ENCODE data around the gene CACNA1I.

The CACNA1I gene

GRCh38 chr22:39594411-39594810 lies 23.9 kb downstream of the CACNA1I start:
- POLR2A ChIA-PET = no interaction called here
- H3K36me3 ChIP-seq (ENCODE audit: control insufficient read depth in 2 of 2, insufficient read depth in 1 of 2, low read length in 2 of 2) = no peaks in the 10 kb centered on the region
- H3K27ac ChIP-seq (ENCODE audit: extremely low read depth, low read depth, low read length) = no peak overlapping the region
- H3K9me3 ChIP-seq (ENCODE audit: control insufficient read depth, insufficient read depth, low read depth, low read length) = no peaks in the 10 kb centered on the region
- CTCF ChIA-PET = no interaction called here
- no peak for TF ChIP-seq ZNF624 (tag by site-specific recombination; IDR thresholded peaks at IDR 0.05)
- TF ChIP-seq, protein P1, sequence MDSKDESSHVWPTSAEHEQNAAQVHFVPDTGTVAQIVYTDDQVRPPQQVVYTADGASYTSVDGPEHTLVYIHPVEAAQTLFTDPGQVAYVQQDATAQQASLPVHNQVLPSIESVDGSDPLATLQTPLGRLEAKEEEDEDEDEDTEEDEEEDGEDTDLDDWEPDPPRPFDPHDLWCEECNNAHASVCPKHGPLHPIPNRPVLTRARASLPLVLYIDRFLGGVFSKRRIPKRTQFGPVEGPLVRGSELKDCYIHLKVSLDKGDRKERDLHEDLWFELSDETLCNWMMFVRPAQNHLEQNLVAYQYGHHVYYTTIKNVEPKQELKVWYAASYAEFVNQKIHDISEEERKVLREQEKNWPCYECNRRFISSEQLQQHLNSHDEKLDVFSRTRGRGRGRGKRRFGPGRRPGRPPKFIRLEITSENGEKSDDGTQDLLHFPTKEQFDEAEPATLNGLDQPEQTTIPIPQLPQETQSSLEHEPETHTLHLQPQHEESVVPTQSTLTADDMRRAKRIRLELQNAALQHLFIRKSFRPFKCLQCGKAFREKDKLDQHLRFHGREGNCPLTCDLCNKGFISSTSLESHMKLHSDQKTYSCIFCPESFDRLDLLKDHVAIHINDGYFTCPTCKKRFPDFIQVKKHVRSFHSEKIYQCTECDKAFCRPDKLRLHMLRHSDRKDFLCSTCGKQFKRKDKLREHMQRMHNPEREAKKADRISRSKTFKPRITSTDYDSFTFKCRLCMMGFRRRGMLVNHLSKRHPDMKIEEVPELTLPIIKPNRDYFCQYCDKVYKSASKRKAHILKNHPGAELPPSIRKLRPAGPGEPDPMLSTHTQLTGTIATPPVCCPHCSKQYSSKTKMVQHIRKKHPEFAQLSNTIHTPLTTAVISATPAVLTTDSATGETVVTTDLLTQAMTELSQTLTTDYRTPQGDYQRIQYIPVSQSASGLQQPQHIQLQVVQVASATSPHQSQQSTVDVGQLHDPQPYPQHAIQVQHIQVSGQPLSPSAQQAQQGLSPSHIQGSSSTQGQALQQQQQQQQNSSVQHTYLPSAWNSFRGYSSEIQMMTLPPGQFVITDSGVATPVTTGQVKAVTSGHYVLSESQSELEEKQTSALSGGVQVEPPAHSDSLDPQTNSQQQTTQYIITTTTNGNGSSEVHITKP (tag by site-specific recombination; IDR thresholded peaks at IDR 0.05) = no peak
- TF ChIP-seq ZXDB (tag by site-specific recombination; IDR thresholded peaks at IDR 0.05) = no peak
- no peak for TF ChIP-seq ZNF121 (tag by site-specific recombination; IDR thresholded peaks at IDR 0.05)
- no peak for TF ChIP-seq ZNF292 (tag by site-specific recombination; IDR thresholded peaks at IDR 0.05; ENCODE audit: borderline replicate concordance, low read depth)
- TF ChIP-seq YY1 (tag by site-specific recombination; IDR thresholded peaks at IDR 0.05) = no peak
- TF ChIP-seq, protein P2, sequence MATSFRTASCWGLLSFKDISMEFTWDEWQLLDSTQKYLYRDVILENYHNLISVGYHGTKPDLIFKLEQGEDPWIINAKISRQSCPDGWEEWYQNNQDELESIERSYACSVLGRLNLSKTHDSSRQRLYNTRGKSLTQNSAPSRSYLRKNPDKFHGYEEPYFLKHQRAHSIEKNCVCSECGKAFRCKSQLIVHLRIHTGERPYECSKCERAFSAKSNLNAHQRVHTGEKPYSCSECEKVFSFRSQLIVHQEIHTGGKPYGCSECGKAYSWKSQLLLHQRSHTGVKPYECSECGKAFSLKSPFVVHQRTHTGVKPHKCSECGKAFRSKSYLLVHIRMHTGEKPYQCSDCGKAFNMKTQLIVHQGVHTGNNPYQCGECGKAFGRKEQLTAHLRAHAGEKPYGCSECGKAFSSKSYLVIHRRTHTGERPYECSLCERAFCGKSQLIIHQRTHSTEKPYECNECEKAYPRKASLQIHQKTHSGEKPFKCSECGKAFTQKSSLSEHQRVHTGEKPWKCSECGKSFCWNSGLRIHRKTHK (tag by site-specific recombination; IDR thresholded peaks at IDR 0.05) = no peak
- no peak for TF ChIP-seq SCRT1 (tag by site-specific recombination; IDR thresholded peaks at IDR 0.05; ENCODE audit: borderline replicate concordance)
- TF ChIP-seq, protein P3, sequence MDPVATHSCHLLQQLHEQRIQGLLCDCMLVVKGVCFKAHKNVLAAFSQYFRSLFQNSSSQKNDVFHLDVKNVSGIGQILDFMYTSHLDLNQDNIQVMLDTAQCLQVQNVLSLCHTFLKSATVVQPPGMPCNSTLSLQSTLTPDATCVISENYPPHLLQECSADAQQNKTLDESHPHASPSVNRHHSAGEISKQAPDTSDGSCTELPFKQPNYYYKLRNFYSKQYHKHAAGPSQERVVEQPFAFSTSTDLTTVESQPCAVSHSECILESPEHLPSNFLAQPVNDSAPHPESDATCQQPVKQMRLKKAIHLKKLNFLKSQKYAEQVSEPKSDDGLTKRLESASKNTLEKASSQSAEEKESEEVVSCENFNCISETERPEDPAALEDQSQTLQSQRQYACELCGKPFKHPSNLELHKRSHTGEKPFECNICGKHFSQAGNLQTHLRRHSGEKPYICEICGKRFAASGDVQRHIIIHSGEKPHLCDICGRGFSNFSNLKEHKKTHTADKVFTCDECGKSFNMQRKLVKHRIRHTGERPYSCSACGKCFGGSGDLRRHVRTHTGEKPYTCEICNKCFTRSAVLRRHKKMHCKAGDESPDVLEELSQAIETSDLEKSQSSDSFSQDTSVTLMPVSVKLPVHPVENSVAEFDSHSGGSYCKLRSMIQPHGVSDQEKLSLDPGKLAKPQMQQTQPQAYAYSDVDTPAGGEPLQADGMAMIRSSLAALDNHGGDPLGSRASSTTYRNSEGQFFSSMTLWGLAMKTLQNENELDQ (tag by site-specific recombination; IDR thresholded peaks at IDR 0.05; ENCODE audit: low read depth) = no peak
- TF ChIP-seq ZNF404 (tag by site-specific recombination; IDR thresholded peaks at IDR 0.05) = no peak
- H3K4me1 ChIP-seq (ENCODE audit: control insufficient read depth, insufficient read depth, low read length) = no peaks in the 10 kb centered on the region
- no peak overlapping the region for H3K4me3 ChIP-seq (ENCODE audit: low read depth, low read length)

- no peaks in the 10 kb centered on the region for H3K36me3 ChIP-seq (ENCODE audit: control insufficient read depth in 2 of 2, insufficient read depth in 1 of 2, low read length in 2 of 2)
- no peaks in the 10 kb centered on the region for H3K4me1 ChIP-seq (ENCODE audit: control insufficient read depth, insufficient read depth, low read length)
- no peak overlapping the region for H3K27ac ChIP-seq (ENCODE audit: extremely low read depth, low read depth, low read length)
- POLR2A ChIA-PET = no interaction called here
- CTCF ChIA-PET = interaction anchor here (0.9 kb wide), 1 partner anchor 36 kb away, joined by 4 read pairs; no protein-coding TSS in a partner anchor
- H3K4me3 ChIP-seq (ENCODE audit: low read depth, low read length) = no peak overlapping the region
- no peaks in the 10 kb centered on the region for H3K9me3 ChIP-seq (ENCODE audit: control insufficient read depth, insufficient read depth, low read depth, low read length)
- TF ChIP-seq ZNF664 (tag by site-specific recombination; IDR thresholded peaks at IDR 0.05) (peak; percentile 60; the same call in 1 of the 2 replicates), ZNF623 (tag by site-specific recombination; IDR thresholded peaks at IDR 0.05) (peak; percentile 94), KLF1 (tag by site-specific recombination; IDR thresholded peaks at IDR 0.05) (peak; percentile 36; the same call in 1 of the 2 replicates), ZSCAN4 (tag by site-specific recombination; IDR thresholded peaks at IDR 0.05) (no peak)
Observed at GRCh38 chr22:39595622-39596172, 25.1 kb downstream of the CACNA1I start.

Measured in HEK293 (cell line).